WTC11 (cell line): Measurements from ENCODE around the gene TEK.

ENCODE experiments used
- CTCF ChIP-seq: fragments of 200-600 bp; IDR thresholded peaks from 2 replicates; pipeline ENCODE4 v1.8.0; 2022; ENCODE audit warnings: antibody characterized with exemption
- USF2 ChIP-seq: sonication (generic); formaldehyde crosslinking; IDR thresholded peaks from 2 replicates; pipeline ENCODE4 v1.8.1; 2023; ENCODE audit warnings: mild to moderate bottlenecking, missing genetic modification reagents, moderate library complexity

GRCh38 chr9:27210588-27210987 is 101.6 kb downstream of the TEK start:
- TF ChIP-seq CTCF (no peak), USF2 (CRISPR knock-in tag) (no peak)
